B cell (primary cell): Measurements from ENCODE around the gene CHCHD6.

Source experiments
- EZH2 ChIP-seq: IDR thresholded peaks from 2 replicates; pipeline ENCODE4 v1.6.1; 2012; ENCODE audit warnings: borderline replicate concordance, low read depth, mild to moderate bottlenecking, moderate library complexity, low read length; ENCODE audit not compliant: insufficient read depth, poor library complexity, severe bottlenecking
- TF ChIP-seq, protein P1 (sequence below): fragments of 200-600 bp; IDR thresholded peaks from one replicate; pipeline ENCODE4 v1.8.0; 2022; ENCODE audit warnings: antibody characterized with exemption, mild to moderate bottlenecking

DNA sequence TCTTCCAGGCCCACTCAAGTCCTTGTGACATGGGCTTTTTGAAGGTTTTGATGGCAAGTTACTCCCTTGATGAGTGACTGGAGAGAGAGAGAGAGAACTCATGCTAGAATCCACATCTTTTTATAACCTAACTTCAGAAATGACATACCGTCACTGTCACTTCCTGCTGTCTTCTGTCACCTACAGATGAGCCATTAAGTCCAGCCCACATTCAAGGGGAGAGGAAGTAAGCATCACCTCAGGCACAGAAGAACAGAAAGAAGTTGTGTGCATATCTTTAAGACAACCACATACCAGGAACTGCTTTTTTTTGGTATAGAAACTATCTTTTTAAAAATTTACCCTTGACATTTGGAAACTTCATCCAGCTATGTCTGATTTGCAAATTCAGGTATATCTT, 32.5 kb upstream of the CHCHD6 start:
- TF ChIP-seq, protein P1, sequence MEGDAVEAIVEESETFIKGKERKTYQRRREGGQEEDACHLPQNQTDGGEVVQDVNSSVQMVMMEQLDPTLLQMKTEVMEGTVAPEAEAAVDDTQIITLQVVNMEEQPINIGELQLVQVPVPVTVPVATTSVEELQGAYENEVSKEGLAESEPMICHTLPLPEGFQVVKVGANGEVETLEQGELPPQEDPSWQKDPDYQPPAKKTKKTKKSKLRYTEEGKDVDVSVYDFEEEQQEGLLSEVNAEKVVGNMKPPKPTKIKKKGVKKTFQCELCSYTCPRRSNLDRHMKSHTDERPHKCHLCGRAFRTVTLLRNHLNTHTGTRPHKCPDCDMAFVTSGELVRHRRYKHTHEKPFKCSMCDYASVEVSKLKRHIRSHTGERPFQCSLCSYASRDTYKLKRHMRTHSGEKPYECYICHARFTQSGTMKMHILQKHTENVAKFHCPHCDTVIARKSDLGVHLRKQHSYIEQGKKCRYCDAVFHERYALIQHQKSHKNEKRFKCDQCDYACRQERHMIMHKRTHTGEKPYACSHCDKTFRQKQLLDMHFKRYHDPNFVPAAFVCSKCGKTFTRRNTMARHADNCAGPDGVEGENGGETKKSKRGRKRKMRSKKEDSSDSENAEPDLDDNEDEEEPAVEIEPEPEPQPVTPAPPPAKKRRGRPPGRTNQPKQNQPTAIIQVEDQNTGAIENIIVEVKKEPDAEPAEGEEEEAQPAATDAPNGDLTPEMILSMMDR = no peak
- no peak for TF ChIP-seq EZH2
